CD4-positive, alpha-beta T cell treated with Interleukin-12 subunit alpha and Interleukin-12 subunit beta, for 1 hour (primary cell): ENCODE measurements around the gene PAX8.

ENCODE experiments used
- DNase-seq: peaks from one replicate; pipeline ENCODE4 v3.0.0-alpha.2; 2020

Gene PAX8

GRCh38 chr2:113200736-113201490 lies 77.8 kb downstream of the PAX8 start:
- no peak for DNase-seq

GRCh38 chr2:113200236-113200635 lies 78.5 kb downstream of the PAX8 start:
- no peak for DNase-seq

GRCh38 chr2:113198790-113199612 lies 79.7 kb downstream of the PAX8 start:
- DNase-seq, result peak; percentile 65

- DNase-seq, result no peak
These were observed 80.5 kb downstream of the PAX8 start for GRCh38 chr2:113198048-113198789.

- DNase-seq, result no peak
These were observed 81.2 kb downstream of the PAX8 start for GRCh38 chr2:113197347-113198047.

- no peak for DNase-seq
These were observed 81.9 kb downstream of the PAX8 start for GRCh38 chr2:113196839-113197238.

GRCh38 chr2:113195923-113196501 lies 82.7 kb downstream of the PAX8 start:
- no peak for DNase-seq

GRCh38 chr2:113192459-113193100 lies 86.1 kb downstream of the PAX8 start:
- no peak for DNase-seq

- no peak for DNase-seq
These were observed 87.8 kb downstream of the PAX8 start for GRCh38 chr2:113190871-113191270.

- DNase-seq, result no peak
These were observed 91.0 kb downstream of the PAX8 start for GRCh38 chr2:113187771-113188170.

- DNase-seq, result no peak
These were observed 92.3 kb downstream of the PAX8 start for GRCh38 chr2:113186433-113186796.

GRCh38 chr2:113185664-113186432 lies 92.9 kb downstream of the PAX8 start:
- no peak for DNase-seq

GRCh38 chr2:113184531-113185230 lies 94.0 kb downstream of the PAX8 start:
- DNase-seq, result no peak

- DNase-seq, result no peak
These were observed 95.0 kb downstream of the PAX8 start for GRCh38 chr2:113183703-113184102.

GRCh38 chr2:113183264-113183663 lies 95.5 kb downstream of the PAX8 start:
- DNase-seq, result no peak

GRCh38 chr2:113182471-113183260 lies 96.1 kb downstream of the PAX8 start:
- DNase-seq, result no peak

GRCh38 chr2:113181258-113182051 lies 97.3 kb downstream of the PAX8 start:
- no peak for DNase-seq

- no peak for DNase-seq
These were observed 98.4 kb downstream of the PAX8 start for GRCh38 chr2:113180131-113180946.
